ENCODE measurements around the gene AQP12B.

The AQP12B gene

DNA sequence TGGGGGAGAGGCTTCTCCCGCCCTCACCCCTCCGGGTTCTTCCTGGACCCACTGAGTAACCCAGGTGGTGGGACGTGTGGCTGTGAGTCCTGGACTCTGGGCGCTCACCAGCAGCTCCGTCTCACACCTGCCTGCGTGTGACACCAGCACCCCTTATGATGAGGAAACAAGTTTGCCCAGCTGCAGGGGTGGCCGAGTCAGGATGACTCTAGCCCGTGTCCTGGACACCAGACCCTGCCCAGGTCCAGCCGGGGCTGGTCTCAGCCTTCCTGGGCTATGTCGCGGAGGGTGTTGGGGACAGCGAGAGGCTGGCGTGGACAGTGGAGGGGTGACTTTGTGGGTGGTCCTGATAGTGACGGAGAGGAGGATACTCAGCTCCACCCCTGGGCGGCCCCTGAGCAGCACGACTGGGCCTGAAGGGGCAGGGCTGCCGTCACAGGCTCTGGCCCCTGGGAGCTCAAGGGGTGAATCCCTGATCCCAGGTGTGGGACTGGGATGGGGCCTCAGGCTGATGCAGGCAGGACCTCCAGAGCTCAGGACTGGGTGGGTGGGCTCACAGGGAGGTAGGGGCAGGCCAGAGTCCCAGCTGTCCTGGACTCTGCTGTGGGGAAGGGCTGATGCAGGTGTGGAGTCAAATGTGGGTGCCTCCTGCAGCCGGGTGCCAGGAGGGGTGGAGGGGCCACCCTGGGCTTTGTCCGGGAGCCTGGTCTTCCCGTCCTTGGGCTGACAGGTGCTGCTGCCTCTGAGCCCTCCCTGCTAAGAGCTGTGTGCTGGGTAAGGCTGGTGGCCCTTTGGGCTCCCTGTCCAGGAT lies 53.7 kb downstream of the AQP12B start:
- no peaks in the 10 kb centered on the region for H3K36me3 ChIP-seq (ENCODE audit: control insufficient read depth, insufficient read depth, low read length)
- H3K4me3 ChIP-seq (ENCODE audit: low read depth, low read length) = no peak overlapping the region
- H3K79me2 ChIP-seq = no peaks in the 10 kb centered on the region
- H3K4me1 ChIP-seq = no peaks in the 10 kb centered on the region
- no peaks in the 10 kb centered on the region for H3K27me3 ChIP-seq (ENCODE audit: control insufficient read depth, insufficient read depth, low read length)
- H3K27ac ChIP-seq = no peak overlapping the region
- no peak overlapping the region for H3K9ac ChIP-seq
- no peaks in the 10 kb centered on the region for H3K9me3 ChIP-seq (ENCODE audit: control insufficient read depth, low read length)
- no peak overlapping the region for H3K4me2 ChIP-seq (ENCODE audit: low read length)
- TF ChIP-seq, protein P1, sequence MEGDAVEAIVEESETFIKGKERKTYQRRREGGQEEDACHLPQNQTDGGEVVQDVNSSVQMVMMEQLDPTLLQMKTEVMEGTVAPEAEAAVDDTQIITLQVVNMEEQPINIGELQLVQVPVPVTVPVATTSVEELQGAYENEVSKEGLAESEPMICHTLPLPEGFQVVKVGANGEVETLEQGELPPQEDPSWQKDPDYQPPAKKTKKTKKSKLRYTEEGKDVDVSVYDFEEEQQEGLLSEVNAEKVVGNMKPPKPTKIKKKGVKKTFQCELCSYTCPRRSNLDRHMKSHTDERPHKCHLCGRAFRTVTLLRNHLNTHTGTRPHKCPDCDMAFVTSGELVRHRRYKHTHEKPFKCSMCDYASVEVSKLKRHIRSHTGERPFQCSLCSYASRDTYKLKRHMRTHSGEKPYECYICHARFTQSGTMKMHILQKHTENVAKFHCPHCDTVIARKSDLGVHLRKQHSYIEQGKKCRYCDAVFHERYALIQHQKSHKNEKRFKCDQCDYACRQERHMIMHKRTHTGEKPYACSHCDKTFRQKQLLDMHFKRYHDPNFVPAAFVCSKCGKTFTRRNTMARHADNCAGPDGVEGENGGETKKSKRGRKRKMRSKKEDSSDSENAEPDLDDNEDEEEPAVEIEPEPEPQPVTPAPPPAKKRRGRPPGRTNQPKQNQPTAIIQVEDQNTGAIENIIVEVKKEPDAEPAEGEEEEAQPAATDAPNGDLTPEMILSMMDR (IDR thresholded peaks at IDR 0.05) = no peak
- H2AFZ ChIP-seq = no peak overlapping the region

DNA sequence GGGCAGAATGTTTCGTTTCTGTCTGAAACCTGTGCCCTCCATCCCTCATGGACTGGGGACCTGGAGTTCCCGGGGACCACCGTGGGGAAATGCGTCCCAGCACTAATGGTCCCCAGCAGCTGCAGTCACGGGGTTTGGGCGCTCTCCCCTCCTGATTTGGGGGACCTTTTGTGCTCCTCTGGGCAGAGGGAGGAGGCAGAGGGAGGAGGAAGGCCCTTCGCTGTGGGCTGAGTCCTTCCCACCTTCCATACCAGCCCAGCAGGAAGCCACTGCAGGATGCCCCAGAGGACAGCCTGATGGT lies 54.2 kb downstream of the AQP12B start:
- Histone ChIP-seq H3K4me3 (ENCODE audit: low read depth, low read length) (no peak overlapping the region), H3K4me2 (ENCODE audit: low read length) (no peak overlapping the region), H3K79me2 (no peaks in the 10 kb centered on the region), H2AFZ (no peak overlapping the region), H3K27me3 (ENCODE audit: control insufficient read depth, insufficient read depth, low read length) (no peaks in the 10 kb centered on the region), H3K4me1 (no peaks in the 10 kb centered on the region), H3K9ac (no peak overlapping the region), H3K9me3 (ENCODE audit: control insufficient read depth, low read length) (no peaks in the 10 kb centered on the region), H3K36me3 (ENCODE audit: control insufficient read depth, insufficient read depth, low read length) (no peaks in the 10 kb centered on the region), H3K27ac (no peak overlapping the region)
- TF ChIP-seq, protein P1 (IDR thresholded peaks at IDR 0.05) = no peak

- Histone ChIP-seq H3K27ac (no peak overlapping the region), H3K4me2 (ENCODE audit: low read length) (no peak overlapping the region), H3K36me3 (ENCODE audit: control insufficient read depth, insufficient read depth, low read length) (no peaks in the 10 kb centered on the region), H3K79me2 (no peaks in the 10 kb centered on the region), H3K9me3 (ENCODE audit: control insufficient read depth, low read length) (no peaks in the 10 kb centered on the region), H3K4me3 (ENCODE audit: low read depth, low read length) (no peak overlapping the region), H3K4me1 (no peaks in the 10 kb centered on the region), H2AFZ (no peak overlapping the region), H3K27me3 (ENCODE audit: control insufficient read depth, insufficient read depth, low read length) (no peaks in the 10 kb centered on the region), H3K9ac (no peak overlapping the region)
- TF ChIP-seq, protein P1 (IDR thresholded peaks at IDR 0.05) = no peak
Measured at GRCh38 chr2:240627736-240628506, 54.8 kb downstream of the AQP12B start.

DNA sequence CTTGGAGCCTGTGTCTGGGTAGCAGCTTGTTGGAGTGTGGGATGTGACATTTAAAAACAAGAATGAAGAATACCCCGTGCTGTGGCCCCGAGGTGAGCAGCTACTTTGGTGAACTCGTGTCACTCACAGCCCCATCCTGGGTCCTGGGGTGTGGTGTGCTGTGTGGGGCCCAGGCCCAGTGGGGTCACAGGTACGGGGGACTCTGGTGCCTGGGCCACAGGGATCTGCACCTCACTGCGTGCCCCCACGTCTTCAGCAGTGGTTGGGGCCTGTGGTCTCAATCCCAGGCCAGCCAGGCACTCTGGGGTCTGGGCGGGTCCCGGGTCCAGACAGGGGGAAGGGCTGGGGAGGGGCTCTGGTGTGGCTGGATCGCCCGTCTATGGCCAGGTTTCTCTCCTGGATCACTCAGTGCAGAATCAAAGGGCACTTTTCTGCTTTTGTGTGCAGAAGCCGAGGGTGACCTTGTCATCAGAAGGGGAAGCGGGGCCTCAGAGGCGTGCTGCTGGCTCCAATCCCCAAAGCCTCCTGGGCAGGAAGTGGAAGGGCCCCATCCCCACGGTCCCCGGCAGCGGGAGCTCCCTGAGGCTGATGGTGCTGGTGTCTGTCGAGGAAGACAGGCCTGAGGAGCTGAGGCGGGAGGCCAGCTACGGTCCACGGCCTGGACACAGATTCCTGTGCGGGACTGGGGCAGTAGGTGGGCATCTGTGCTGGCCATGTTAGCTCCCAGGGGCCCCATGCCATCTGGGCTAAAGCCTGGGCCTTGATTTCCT lies 56.0 kb downstream of the AQP12B start:
- TF ChIP-seq, protein P1 (IDR thresholded peaks at IDR 0.05) = no peak
- no peak overlapping the region for H3K27ac ChIP-seq
- no peak overlapping the region for H3K9ac ChIP-seq
- no peaks in the 10 kb centered on the region for H3K9me3 ChIP-seq (ENCODE audit: control insufficient read depth, low read length)
- H3K4me1 ChIP-seq = no peaks in the 10 kb centered on the region
- H3K4me2 ChIP-seq (ENCODE audit: low read length) = no peak overlapping the region
- H3K27me3 ChIP-seq (ENCODE audit: control insufficient read depth, insufficient read depth, low read length) = no peaks in the 10 kb centered on the region
- no peaks in the 10 kb centered on the region for H3K79me2 ChIP-seq
- no peak overlapping the region for H2AFZ ChIP-seq
- no peaks in the 10 kb centered on the region for H3K36me3 ChIP-seq (ENCODE audit: control insufficient read depth, insufficient read depth, low read length)
- H3K4me3 ChIP-seq (ENCODE audit: low read depth, low read length) = no peak overlapping the region

All from parathyroid adenoma (tissue), 2 donors.